ENCODE data around the gene GABRG3.

Gene GABRG3

DNA sequence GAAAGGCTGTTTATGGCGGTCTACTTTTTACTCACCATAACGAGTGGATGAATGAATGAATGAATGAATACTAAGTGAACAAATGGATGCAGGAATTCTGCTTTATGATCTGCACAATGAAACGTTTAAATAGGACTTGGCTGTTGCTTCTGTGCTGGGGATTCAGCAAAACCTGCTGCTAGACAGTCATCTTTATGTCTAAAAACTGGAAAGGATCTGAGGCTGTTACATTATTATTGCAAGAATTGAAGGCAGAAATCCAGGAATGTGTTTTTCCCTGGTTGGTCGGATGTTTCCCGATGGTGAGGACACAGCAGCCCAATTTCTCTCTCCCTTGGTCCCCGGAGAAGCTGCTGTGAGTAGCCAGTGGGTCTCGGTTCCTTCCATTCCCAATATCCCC is 94.2 kb downstream of the GABRG3 start:
- DNase-seq (ENCODE audit: low spot score), result no peak

DNA sequence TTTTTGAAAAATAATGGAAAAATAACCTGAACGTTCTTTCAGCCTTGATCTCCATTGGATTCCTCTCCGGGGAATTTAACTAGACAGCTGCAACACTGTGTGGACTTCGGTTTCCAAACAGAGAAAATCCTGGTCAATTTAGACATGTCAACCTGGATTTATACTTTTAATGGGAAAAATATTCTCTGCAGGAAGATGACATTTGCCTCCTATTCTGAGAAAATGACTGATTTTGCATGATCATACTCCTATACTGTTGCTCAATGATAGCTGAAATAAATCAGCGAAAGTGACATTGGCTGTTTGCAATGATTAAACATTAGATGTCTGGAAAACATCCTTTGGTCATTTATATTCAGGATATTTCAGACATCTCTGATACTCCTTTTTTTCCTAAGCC is 94.8 kb downstream of the GABRG3 start:
- no peak for DNase-seq (ENCODE audit: low spot score)

DNA sequence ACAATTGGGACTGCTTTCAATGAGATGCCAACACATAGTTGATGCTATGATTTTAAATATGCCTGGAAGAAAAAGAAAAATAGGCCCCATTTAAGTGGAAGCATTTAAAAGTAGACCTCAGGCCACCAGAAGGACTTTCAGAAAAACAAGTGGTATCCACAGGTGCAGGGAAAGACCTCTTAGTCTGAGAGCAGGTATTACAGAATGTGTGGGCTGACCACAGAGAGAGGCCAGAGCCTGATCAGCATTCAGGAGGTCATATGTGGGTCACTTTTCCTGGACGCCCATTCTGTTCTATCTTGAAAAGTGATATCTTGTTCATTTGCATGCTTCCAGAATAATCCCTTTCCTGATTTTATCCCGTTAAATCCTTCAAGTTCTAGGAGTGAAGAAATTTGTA is 95.5 kb downstream of the GABRG3 start:
- DNase-seq (ENCODE audit: low spot score), result no peak

DNA sequence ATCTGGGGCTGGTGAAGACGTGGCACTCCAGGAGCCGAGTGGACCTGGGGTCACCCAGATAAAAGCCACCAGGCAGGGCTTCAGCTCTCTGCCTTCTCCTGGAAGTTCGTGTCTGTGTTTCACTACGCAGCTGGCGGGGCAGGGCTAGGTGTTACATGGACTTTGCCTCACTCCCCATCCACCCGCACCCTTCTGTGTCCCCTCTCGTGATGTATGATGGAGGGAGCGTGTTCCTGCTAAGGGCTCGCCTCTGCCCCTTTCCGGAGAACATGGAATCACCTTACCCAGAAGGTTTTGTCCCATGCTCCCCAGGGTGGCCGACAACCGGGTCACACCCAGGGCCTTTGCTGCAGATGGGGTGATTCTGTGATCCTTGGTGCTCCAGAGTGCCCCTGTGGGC is 96.2 kb downstream of the GABRG3 start:
- no peak for DNase-seq (ENCODE audit: low spot score)

- DNase-seq (ENCODE audit: low spot score), result no peak
Observed at GRCh38 chr15:27070841-27071240, 99.9 kb downstream of the GABRG3 start.

- no peak for DNase-seq (ENCODE audit: low spot score)
Observed at GRCh38 chr15:27074179-27074578, 103.2 kb downstream of the GABRG3 start.

DNA sequence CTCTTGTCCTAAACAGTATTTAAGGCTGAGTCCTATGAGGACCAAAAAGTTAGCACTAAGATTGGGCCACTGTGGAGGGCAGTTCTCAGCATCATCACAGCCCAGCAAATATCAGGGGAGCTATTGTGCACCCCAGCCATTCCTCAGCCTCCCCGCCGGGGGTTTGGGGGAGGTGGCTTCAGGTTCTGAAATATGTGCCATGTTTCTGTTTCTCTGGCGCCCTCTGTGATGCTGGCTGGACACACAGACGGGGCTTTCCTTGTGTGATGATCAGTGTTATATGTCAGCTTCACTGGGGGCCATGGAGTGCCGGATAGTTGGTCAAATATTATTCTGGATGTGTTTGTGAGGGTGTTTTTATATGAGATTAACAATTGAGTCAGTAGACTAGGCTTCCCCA is 106.8 kb downstream of the GABRG3 start:
- no peak for DNase-seq (ENCODE audit: low spot score)

DNA sequence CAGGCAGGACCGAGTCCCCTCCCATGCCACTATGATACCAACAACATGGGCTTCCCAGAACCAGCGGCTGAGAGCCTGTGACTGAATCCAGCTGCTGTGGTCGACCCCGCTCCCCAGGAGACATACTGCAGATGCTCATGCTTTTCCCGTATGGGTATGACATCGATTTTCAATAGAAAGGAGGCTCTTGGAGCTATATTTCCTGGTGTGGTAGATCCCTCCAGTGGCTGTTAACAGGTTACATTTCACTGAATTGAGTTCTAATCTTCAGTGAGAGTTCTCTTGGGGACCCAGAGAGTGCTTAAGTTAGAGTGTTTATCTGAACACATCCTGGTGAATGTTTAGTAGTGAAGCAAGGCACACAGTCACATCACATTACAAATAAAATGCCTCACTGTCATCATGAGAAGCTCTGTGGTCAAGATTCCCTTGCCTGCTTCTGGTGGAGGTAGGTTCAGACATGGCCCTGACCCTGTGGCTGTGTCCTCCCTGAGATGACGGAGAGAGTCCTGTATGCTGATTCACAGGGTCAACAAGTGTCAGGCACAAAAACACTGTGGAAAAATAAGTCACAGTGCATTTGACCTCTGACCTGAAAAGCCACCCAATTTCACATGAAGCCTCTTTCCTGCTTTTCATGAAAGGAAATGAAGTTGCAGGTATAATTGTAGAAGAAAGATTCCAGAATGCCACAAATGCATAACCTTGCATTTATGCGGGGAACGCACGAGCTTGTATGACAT is 110.9 kb downstream of the GABRG3 start:
- no peak for DNase-seq (ENCODE audit: low spot score)

DNA sequence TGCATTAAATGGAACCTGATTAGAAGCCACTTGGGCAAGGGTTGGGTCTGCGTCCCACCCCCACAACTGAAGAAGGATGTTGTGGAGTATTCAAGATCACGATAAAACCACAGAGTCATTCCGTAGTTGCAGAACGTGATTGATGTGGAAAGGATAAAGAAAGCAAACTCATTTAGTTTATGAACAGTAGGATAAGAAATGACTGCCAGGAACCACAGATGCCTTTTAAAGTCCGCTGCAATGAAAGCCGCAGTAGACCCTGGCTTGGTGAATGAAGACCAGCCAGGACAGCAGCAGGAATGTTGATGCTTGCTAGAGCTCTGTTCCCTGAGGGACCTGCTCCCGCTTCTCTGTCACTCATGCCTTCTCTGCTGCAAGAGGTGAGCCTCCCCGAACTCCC is 111.5 kb downstream of the GABRG3 start:
- DNase-seq (ENCODE audit: low spot score), result no peak

DNA sequence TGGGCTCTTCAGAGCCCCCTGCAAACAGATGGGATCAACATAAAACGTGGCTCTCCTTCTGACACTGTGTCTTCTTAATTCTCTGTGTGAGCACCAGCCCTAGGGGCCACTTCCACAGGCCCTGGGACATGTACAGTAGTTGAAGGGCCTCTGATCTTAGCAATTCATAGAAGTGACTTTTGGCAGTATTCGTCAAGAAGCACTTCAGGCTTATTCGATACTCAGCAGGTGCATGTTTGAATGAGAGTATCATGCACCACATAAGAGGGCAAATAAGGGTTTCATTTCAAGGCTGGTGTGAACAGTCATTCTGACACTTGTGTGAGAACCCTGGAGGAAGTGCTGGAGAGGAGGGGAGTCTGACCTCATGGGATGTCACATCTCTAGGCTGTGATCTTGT is 113.9 kb downstream of the GABRG3 start:
- no peak for DNase-seq (ENCODE audit: low spot score)

DNA sequence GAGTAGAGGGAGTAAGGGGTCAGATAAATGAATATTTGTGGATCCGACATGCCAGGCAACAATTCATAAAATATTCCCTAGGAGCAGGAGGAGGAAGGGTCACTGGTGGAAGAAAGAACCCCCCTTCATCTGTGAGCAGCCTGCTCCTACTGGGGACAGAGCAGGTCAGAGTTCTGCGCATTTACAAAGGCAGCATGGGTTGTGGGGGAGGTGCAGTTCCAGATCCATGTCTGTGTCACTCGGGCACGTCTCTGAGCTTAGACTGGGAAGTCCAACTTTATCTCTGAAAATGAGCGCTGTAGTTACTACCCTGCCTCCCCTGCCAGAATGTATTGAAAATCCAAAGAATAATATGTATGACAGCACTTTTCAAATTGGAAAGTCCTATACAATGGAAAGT is 115.2 kb downstream of the GABRG3 start:
- DNase-seq (ENCODE audit: low spot score), result no peak

GRCh38 chr15:27086805-27087204 is 115.8 kb downstream of the GABRG3 start:
- DNase-seq (ENCODE audit: low spot score), result no peak

DNA sequence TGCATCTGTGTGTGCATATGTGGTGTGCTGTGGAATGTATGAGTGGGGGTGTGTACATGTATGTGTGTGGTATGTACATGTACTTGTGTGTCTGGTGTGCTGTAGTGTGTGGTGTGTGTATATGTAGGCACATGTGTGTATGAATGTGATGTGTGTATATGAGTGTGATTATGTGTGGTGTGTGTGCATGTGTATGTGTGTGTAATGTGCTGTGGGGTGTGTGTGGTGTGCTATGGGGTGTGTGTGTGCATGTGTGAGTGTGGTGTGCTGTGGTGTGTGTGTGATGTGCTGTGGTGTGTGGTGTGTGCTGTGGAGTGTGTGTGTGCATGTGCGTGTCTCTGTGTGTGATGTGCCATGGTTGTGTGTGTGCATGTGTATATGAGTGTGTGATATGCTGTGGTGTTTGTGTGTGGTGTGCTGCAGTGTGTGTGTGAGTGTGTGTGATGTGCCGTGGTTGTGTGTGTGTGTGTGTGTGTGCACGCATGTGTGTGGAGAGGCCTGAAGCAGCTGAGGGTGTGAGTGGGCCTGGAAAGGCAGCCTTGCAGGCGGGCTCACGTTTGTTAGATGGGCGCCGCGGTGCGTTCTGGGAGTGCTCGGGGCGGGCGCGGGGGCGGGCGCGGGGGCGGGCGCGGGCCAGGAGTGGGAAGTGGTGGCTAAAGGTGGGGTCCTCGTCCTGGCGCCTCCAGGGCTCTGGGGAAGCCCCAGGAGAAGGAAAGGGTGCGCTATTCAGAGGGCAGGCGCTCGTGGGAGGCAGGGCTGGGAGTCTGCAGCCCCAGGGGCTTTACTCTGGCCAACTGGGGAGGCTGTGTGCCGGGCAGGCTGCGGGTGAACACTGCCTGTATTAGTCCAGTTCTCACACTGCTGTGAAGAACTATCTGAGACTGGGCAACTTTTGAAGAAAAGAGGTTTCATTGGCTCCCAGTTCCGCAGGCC is 116.9 kb downstream of the GABRG3 start:
- no peak for DNase-seq (ENCODE audit: low spot score)

- no peak for DNase-seq (ENCODE audit: low spot score)
Observed at GRCh38 chr15:27088584-27089232, 117.7 kb downstream of the GABRG3 start.

- DNase-seq (ENCODE audit: low spot score), result no peak
Observed at GRCh38 chr15:27089233-27089586, 118.2 kb downstream of the GABRG3 start.

DNA sequence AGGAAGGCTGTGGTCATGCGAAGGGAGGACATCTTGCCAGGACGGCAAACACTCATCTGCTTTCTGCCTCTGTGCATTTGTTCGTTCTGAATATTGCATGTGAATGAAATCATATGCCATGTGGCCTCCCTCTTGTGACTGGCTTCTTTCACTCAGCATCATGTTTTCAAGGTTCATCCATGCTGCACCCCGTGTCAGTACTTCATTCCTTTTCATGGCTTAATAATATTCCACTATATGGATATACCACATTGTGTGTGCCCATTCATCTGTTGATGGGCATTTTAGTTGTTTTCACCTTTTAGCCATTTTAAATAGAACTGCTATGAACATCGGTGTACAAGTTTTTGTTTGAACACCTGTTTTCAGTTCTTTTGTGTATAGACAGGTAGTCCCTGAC is 118.7 kb downstream of the GABRG3 start:
- no peak for DNase-seq (ENCODE audit: low spot score)

- DNase-seq (ENCODE audit: low spot score), result no peak
Observed at GRCh38 chr15:27091270-27091940, 120.4 kb downstream of the GABRG3 start.

DNA sequence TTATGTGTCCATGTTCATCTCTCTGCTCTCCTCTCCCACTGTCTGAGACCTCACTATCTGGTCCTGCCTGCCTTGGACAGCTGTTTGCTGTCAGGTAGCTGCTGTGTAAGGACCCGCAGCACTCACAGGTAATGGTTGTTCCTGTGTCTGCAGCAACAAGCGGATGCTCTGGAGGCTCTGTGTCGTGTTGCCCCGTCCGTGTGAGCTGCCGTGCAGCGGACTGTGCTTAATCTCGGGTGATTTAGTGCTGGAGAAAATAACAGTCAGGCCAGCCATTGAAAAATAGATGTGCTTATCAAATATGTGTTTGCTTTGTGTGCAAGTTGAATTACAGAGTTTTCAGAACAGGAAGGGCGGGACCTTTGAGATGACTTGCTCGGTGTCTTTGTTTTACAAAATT is 121.4 kb downstream of the GABRG3 start:
- no peak for DNase-seq (ENCODE audit: low spot score)

DNA sequence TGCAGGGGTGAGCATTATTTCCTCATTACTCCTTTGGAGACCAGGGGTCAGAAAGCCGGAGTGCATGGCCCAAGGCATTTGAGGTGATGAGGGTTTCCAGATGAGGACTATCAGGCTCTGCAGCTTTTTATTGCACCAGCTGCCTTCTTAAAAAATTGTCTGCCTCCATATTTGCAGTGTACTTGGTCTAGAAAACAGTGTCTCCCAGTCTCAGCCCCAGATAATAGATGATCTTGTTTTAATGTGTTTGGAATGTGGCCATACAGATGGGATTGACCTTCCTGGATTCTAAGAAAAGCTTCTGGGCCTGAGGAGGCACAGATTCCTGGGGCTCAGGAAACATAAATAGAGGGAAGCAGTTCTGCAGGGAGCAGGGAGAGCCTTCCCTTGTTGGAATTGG is 123.3 kb downstream of the GABRG3 start:
- no peak for DNase-seq (ENCODE audit: low spot score)

GRCh38 chr15:27095886-27096624 is 125.1 kb downstream of the GABRG3 start:
- DNase-seq (ENCODE audit: low spot score), result no peak

GRCh38 chr15:27097506-27097905 is 126.5 kb downstream of the GABRG3 start:
- no peak for DNase-seq (ENCODE audit: low spot score)

GRCh38 chr15:27101982-27102381 is 131.0 kb downstream of the GABRG3 start:
- DNase-seq (ENCODE audit: low spot score), result no peak

Measured in hematopoietic multipotent progenitor cell treated with erythropoietin and hydrocortisone succinate and interleukin-3 and kit ligand, for 15 days (in vitro differentiated cells).